Measurements from ENCODE around the gene AKR1B15.
"Not testable (repeated sequence)": the region's sequence is repeated elsewhere in the genome, so short reads cannot be mapped to it uniquely, and the experiment has no call there.

AKR1B15 gene

DNA sequence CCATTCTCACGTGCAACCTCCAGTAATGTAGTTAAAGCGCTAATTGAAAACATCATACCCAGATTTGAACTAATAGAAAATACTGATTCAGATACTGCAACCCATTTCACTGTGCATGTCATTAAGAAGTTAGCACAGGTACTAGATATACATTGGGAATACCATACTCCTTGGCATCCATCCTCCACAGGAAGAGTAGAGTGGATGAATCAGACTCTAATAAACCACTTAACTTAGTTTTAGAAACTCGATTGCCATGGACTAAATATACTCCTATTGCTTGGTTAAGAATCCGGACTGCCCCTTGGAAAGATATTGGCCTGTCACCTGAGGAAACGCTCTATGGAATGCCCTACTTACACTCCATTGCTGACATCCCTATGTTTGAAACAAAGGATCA is 9.5 kb downstream of the AKR1B15 start:
- no peaks in the 10 kb centered on the region for H3K4me1 ChIP-seq (ENCODE audit: control insufficient read depth, insufficient read depth, low read length, poor library complexity, severe bottlenecking)
- H3K27me3 ChIP-seq (replicated peaks; ENCODE audit: control insufficient read depth, insufficient read depth, low read length, poor library complexity, severe bottlenecking): no peaks in the 10 kb centered on the region
- H3K9me3 ChIP-seq (ENCODE audit: control insufficient read depth, low read length): no peaks in the 10 kb centered on the region
- no peak overlapping the region for H3K4me3 ChIP-seq (ENCODE audit: insufficient read depth, low read depth, low read length, poor library complexity, severe bottlenecking)
- H3K27ac ChIP-seq (ENCODE audit: insufficient read depth, low read length, poor library complexity, severe bottlenecking): no peak overlapping the region
- no peaks in the 10 kb centered on the region for H3K36me3 ChIP-seq (ENCODE audit: control insufficient read depth, insufficient read depth, low read length)
- no peak for DNase-seq

GRCh38 chr7:134561616-134562015 is 12.7 kb downstream of the AKR1B15 start:
- H3K27ac ChIP-seq (ENCODE audit: insufficient read depth, low read length, poor library complexity, severe bottlenecking); H3K27me3 ChIP-seq (replicated peaks; ENCODE audit: control insufficient read depth, insufficient read depth, low read length, poor library complexity, severe bottlenecking); H3K4me3 ChIP-seq (ENCODE audit: insufficient read depth, low read depth, low read length, poor library complexity, severe bottlenecking); DNase-seq; H3K9me3 ChIP-seq (ENCODE audit: control insufficient read depth, low read length); H3K4me1 ChIP-seq (ENCODE audit: control insufficient read depth, insufficient read depth, low read length, poor library complexity, severe bottlenecking); H3K36me3 ChIP-seq (ENCODE audit: control insufficient read depth, insufficient read depth, low read length): not testable (repeated sequence)

- Histone ChIP-seq H3K27ac (ENCODE audit: insufficient read depth, low read length, poor library complexity, severe bottlenecking) (no peak overlapping the region), H3K27me3 (replicated peaks; ENCODE audit: control insufficient read depth, insufficient read depth, low read length, poor library complexity, severe bottlenecking) (no peaks in the 10 kb centered on the region), H3K4me3 (ENCODE audit: insufficient read depth, low read depth, low read length, poor library complexity, severe bottlenecking) (no peak overlapping the region), H3K4me1 (ENCODE audit: control insufficient read depth, insufficient read depth, low read length, poor library complexity, severe bottlenecking) (no peaks in the 10 kb centered on the region), H3K36me3 (ENCODE audit: control insufficient read depth, insufficient read depth, low read length) (no peaks in the 10 kb centered on the region), H3K9me3 (ENCODE audit: control insufficient read depth, low read length) (no peaks in the 10 kb centered on the region)
- no peak for DNase-seq
Measured at GRCh38 chr7:134562136-134562535, 13.2 kb downstream of the AKR1B15 start.

GRCh38 chr7:134563398-134563749 is 14.5 kb downstream of the AKR1B15 start:
- H3K9me3 ChIP-seq (ENCODE audit: control insufficient read depth, low read length); H3K4me1 ChIP-seq (ENCODE audit: control insufficient read depth, insufficient read depth, low read length, poor library complexity, severe bottlenecking); H3K36me3 ChIP-seq (ENCODE audit: control insufficient read depth, insufficient read depth, low read length); DNase-seq; H3K27ac ChIP-seq (ENCODE audit: insufficient read depth, low read length, poor library complexity, severe bottlenecking); H3K4me3 ChIP-seq (ENCODE audit: insufficient read depth, low read depth, low read length, poor library complexity, severe bottlenecking); H3K27me3 ChIP-seq (replicated peaks; ENCODE audit: control insufficient read depth, insufficient read depth, low read length, poor library complexity, severe bottlenecking): not testable (repeated sequence)

DNA sequence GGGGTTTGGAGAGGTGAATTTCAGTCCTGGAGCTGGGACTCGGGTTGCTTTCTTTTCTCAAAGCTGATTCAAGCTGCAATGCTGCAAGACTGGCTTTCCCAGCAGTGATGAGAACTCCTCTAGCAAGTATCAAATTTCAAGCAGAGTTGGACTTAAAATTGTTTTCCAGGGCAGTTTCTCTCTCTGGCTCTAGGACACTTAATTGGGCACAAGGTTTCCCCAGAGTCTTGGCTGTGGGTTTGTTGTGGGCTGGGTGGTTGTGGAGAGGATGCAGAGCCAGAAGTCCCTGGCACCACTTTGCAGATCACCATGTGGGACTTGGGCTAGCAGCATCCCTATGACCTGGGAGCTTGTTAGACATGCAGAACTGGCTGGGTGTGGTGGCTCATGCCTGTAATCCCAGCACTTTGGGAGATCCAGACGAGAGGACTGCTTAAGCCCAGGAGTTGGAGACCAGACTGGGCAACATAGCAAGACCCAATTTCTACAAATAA is 16.8 kb downstream of the AKR1B15 start:
- Histone ChIP-seq H3K27me3 (replicated peaks; ENCODE audit: control insufficient read depth, insufficient read depth, low read length, poor library complexity, severe bottlenecking) (no peaks in the 10 kb centered on the region), H3K9me3 (ENCODE audit: control insufficient read depth, low read length) (no peaks in the 10 kb centered on the region), H3K4me3 (ENCODE audit: insufficient read depth, low read depth, low read length, poor library complexity, severe bottlenecking) (no peak overlapping the region), H3K4me1 (ENCODE audit: control insufficient read depth, insufficient read depth, low read length, poor library complexity, severe bottlenecking) (no peaks in the 10 kb centered on the region), H3K36me3 (ENCODE audit: control insufficient read depth, insufficient read depth, low read length) (no peaks in the 10 kb centered on the region), H3K27ac (ENCODE audit: insufficient read depth, low read length, poor library complexity, severe bottlenecking) (no peak overlapping the region)
- DNase-seq: no peak

DNA sequence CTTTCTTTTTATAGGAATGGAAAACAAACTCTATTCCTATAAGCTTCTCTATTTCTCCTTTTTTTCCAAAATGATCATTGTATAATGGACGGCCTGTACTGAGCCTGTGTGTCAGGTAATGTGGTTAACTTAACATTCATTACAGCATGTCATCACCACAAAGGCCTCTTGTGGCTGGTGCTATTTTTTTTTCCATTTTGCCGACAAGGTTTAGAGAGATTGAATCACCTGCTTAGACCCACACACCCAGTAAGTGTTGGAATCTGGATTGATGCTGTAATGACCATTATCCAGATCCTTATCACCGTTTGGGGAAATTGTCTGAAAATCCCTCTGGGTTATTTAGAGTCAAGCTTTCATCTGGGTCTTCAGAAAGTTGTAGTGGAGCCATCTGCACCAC is 18.5 kb downstream of the AKR1B15 start:
- no peak for DNase-seq
- Histone ChIP-seq H3K27ac (ENCODE audit: insufficient read depth, low read length, poor library complexity, severe bottlenecking) (no peak overlapping the region), H3K9me3 (ENCODE audit: control insufficient read depth, low read length) (no peaks in the 10 kb centered on the region), H3K4me3 (ENCODE audit: insufficient read depth, low read depth, low read length, poor library complexity, severe bottlenecking) (no peak overlapping the region), H3K36me3 (ENCODE audit: control insufficient read depth, insufficient read depth, low read length) (no peaks in the 10 kb centered on the region), H3K4me1 (ENCODE audit: control insufficient read depth, insufficient read depth, low read length, poor library complexity, severe bottlenecking) (no peaks in the 10 kb centered on the region), H3K27me3 (replicated peaks; ENCODE audit: control insufficient read depth, insufficient read depth, low read length, poor library complexity, severe bottlenecking) (no peaks in the 10 kb centered on the region)

- H3K4me3 ChIP-seq (ENCODE audit: insufficient read depth, low read depth, low read length, poor library complexity, severe bottlenecking); H3K9me3 ChIP-seq (ENCODE audit: control insufficient read depth, low read length); H3K36me3 ChIP-seq (ENCODE audit: control insufficient read depth, insufficient read depth, low read length); H3K4me1 ChIP-seq (ENCODE audit: control insufficient read depth, insufficient read depth, low read length, poor library complexity, severe bottlenecking); H3K27me3 ChIP-seq (replicated peaks; ENCODE audit: control insufficient read depth, insufficient read depth, low read length, poor library complexity, severe bottlenecking); DNase-seq; H3K27ac ChIP-seq (ENCODE audit: insufficient read depth, low read length, poor library complexity, severe bottlenecking): not testable (repeated sequence)
Measured at GRCh38 chr7:134569962-134570361, 21.1 kb downstream of the AKR1B15 start.

- Histone ChIP-seq H3K4me1 (ENCODE audit: control insufficient read depth, insufficient read depth, low read length, poor library complexity, severe bottlenecking) (no peaks in the 10 kb centered on the region), H3K27me3 (replicated peaks; ENCODE audit: control insufficient read depth, insufficient read depth, low read length, poor library complexity, severe bottlenecking) (no peaks in the 10 kb centered on the region), H3K9me3 (ENCODE audit: control insufficient read depth, low read length) (no peaks in the 10 kb centered on the region), H3K36me3 (ENCODE audit: control insufficient read depth, insufficient read depth, low read length) (no peaks in the 10 kb centered on the region), H3K27ac (ENCODE audit: insufficient read depth, low read length, poor library complexity, severe bottlenecking) (no peak overlapping the region), H3K4me3 (ENCODE audit: insufficient read depth, low read depth, low read length, poor library complexity, severe bottlenecking) (no peak overlapping the region)
- DNase-seq: no peak
Measured at GRCh38 chr7:134571101-134571500, 22.2 kb downstream of the AKR1B15 start.

DNA sequence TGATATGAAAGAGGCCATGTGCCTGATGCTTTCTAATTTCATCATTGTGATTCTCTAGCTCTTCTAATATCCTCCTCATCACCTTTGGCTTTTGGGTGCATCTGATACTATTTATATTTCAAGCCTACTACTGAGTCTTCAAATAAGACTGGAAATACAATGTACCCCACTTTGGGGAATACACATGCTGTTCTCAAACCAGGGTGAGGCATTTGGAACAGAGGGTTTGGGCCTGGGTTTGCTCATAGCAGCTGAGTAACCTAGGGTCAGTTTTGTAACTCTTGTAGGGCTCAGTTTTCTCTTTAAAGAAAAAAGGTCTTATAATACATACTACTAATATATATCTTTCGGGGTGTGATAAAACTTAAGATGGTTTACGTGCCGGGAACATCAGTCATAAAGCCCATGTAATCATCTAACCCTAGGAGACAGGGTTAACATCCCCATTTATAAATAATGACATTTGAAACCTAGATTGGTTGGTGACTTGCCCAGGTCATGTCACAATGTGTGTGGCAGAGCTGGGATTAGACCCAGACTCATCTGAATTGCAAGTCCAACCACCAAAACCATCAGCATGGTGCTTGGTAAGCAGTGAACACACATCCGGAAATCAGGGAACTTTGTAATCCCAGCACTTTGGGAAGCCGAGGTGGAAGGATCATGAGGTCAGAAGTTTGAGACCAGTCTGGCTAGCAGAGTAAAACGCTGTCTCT is 23.0 kb downstream of the AKR1B15 start:
- Histone ChIP-seq H3K4me3 (ENCODE audit: insufficient read depth, low read depth, low read length, poor library complexity, severe bottlenecking) (no peak overlapping the region), H3K27ac (ENCODE audit: insufficient read depth, low read length, poor library complexity, severe bottlenecking) (no peak overlapping the region), H3K9me3 (ENCODE audit: control insufficient read depth, low read length) (no peaks in the 10 kb centered on the region), H3K36me3 (ENCODE audit: control insufficient read depth, insufficient read depth, low read length) (no peaks in the 10 kb centered on the region), H3K27me3 (replicated peaks; ENCODE audit: control insufficient read depth, insufficient read depth, low read length, poor library complexity, severe bottlenecking) (no peaks in the 10 kb centered on the region), H3K4me1 (ENCODE audit: control insufficient read depth, insufficient read depth, low read length, poor library complexity, severe bottlenecking) (no peaks in the 10 kb centered on the region)
- no peak for DNase-seq

- no peak overlapping the region for H3K4me3 ChIP-seq (ENCODE audit: insufficient read depth, low read depth, low read length, poor library complexity, severe bottlenecking)
- no peak for DNase-seq
- H3K27ac ChIP-seq (ENCODE audit: insufficient read depth, low read length, poor library complexity, severe bottlenecking): no peak overlapping the region
- no peaks in the 10 kb centered on the region for H3K36me3 ChIP-seq (ENCODE audit: control insufficient read depth, insufficient read depth, low read length)
- H3K9me3 ChIP-seq (ENCODE audit: control insufficient read depth, low read length): no peaks in the 10 kb centered on the region
- H3K4me1 ChIP-seq (ENCODE audit: control insufficient read depth, insufficient read depth, low read length, poor library complexity, severe bottlenecking): no peaks in the 10 kb centered on the region
- no peaks in the 10 kb centered on the region for H3K27me3 ChIP-seq (replicated peaks; ENCODE audit: control insufficient read depth, insufficient read depth, low read length, poor library complexity, severe bottlenecking)
Measured at GRCh38 chr7:134574322-134574721, 25.4 kb downstream of the AKR1B15 start.
